AG04450 (cell line): ENCODE measurements around the gene GPR62. TPM values are rescaled to one million over a fixed set of nuclear protein-coding genes. Genes with fewer than 3 reads are reported as not detected.

Experiments
- CTCF ChIA-PET: fragments of 300-600, 350-600 bp; formaldehyde crosslinking; extraction: SDS; loops from one replicate; lab custom pipeline; 2022; ENCODE audit warnings: antibody characterized with exemption, inconsistent platforms; lab: Charles Lee
- POLR2A ChIA-PET: fragments of 350-600 bp; formaldehyde crosslinking; extraction: SDS; loops from one replicate; lab custom pipeline; 2021; ENCODE audit warnings: antibody characterized with exemption, inconsistent platforms; lab: Yijun Ruan, JAX
- DNase-seq: peaks from one replicate; pipeline ENCODE4 v3.0.0-alpha.2; 2011; ENCODE audit warnings: low read depth, low spot score
- H3K27ac ChIP-seq: one replicate; pipeline ENCODE4 v1.5.1; 2012; ENCODE audit warnings: low read depth, low read length, control low read depth
- H3K27me3 ChIP-seq: one replicate; pipeline ENCODE4 v1.6.0; 2012; ENCODE audit warnings: low read length; ENCODE audit not compliant: control insufficient read depth, insufficient read depth
- H3K4me3 ChIP-seq: 2 replicates; pipeline ENCODE4 v1.5.1; 2011; ENCODE audit warnings: mild to moderate bottlenecking, low read depth, low read length, control low read depth
- H3K9me3 ChIP-seq: 2 replicates; pipeline ENCODE4 v1.5.1; 2012; ENCODE audit warnings: low read length; ENCODE audit not compliant: control insufficient read depth, insufficient read depth
- CTCF ChIP-seq: IDR thresholded peaks from 2 replicates; pipeline ENCODE4 v1.5.1; 2011; ENCODE audit warnings: low read depth, low read length, control low read depth, inconsistent platforms
- polyA plus RNA-seq: library from polyadenylated mRNA; depleted of rRNA; stranded (reverse); fragments of >200 nt; gene quantifications from 2 replicates; pipeline ENCODE4 v1.2.3, GENCODE V29; 2011

The GPR62 gene
- polyA plus RNA-seq, 1 experiment = not detected

GRCh38 chr3:51942603-51943450 lies 12.4 kb upstream of the GPR62 start:
- Histone ChIP-seq H3K9me3 (no peaks in the 10 kb centered on the region; the same call in 1 of the 2 replicates), H3K27me3 (no peaks in the 10 kb centered on the region), H3K4me3 (peak overlapping the region; percentile 57), H3K27ac (peak overlapping the region; percentile 90)
- TF ChIP-seq CTCF = no peak
- CTCF ChIA-PET = interaction anchor here (0.6 to 2.5 kb wide), 13 partner anchors 9 to 192 kb away, joined by 3 to 37 read pairs (median 5); partner anchors contain the start of genes ABHD14A, ABHD14B, ACY1 and PCBP4
- no peak for DNase-seq
- POLR2A ChIA-PET = interaction anchor here (0.6 to 2.2 kb wide), 8 partner anchors 11 to 568 kb away, joined by 3 to 20 read pairs (median 4); partner anchors contain the start of genes ABHD14B, PCBP4, POC1A and RPL29

- POLR2A ChIA-PET = interaction anchor here (0.6 to 2.2 kb wide), 6 partner anchors 10 to 210 kb away, joined by 3 to 20 read pairs (median 4); partner anchors contain the start of genes ABHD14B, POC1A and RPL29
- TF ChIP-seq CTCF = no peak
Measured at GRCh38 chr3:51943451-51944391, 11.5 kb upstream of the GPR62 start.

GRCh38 chr3:51944451-51945021 lies 10.6 kb upstream of the GPR62 start:
- Histone ChIP-seq H3K4me3 (no peak overlapping the region), H3K27ac (no peak overlapping the region), H3K9me3 (no peaks in the 10 kb centered on the region; the same call in 1 of the 2 replicates), H3K27me3 (no peaks in the 10 kb centered on the region)
- POLR2A ChIA-PET = interaction anchor here (0.5 kb wide), 1 partner anchor 101 kb away, joined by 3 read pairs; no protein-coding TSS in a partner anchor
- CTCF ChIA-PET = no interaction called here
- no peak for TF ChIP-seq CTCF
- DNase-seq = no peak

More at GRCh38 chr3:51943451-51944391, 11.5 kb upstream of the GPR62 start:
- Histone ChIP-seq H3K4me3 (no peak overlapping the region), H3K27me3 (no peaks in the 10 kb centered on the region), H3K27ac (no peak overlapping the region), H3K9me3 (no peaks in the 10 kb centered on the region; the same call in 1 of the 2 replicates)
- no peak for DNase-seq
- CTCF ChIA-PET = interaction anchor here (0.6 to 2.5 kb wide), 6 partner anchors 8 to 191 kb away, joined by 3 to 37 read pairs (median 4); partner anchors contain the start of genes ABHD14A, ABHD14B and RPL29

- POLR2A ChIA-PET = interaction anchor here (0.5 kb wide), 1 partner anchor 100 kb away, joined by 3 read pairs; no protein-coding TSS in a partner anchor
- no peak overlapping the region for H3K4me3 ChIP-seq
- no peak for DNase-seq
- no peak for TF ChIP-seq CTCF
- no peaks in the 10 kb centered on the region; the same call in 1 of the 2 replicates for H3K9me3 ChIP-seq
- CTCF ChIA-PET = no interaction called here
- no peak overlapping the region for H3K27ac ChIP-seq
- no peaks in the 10 kb centered on the region for H3K27me3 ChIP-seq
Measured at GRCh38 chr3:51945031-51945840, 9.9 kb upstream of the GPR62 start.
